ENCODE measurements around the gene TRAF1.

- TF ChIP-seq GATA2 (IDR thresholded peaks at IDR 0.05; ENCODE audit: low read depth, low read length): no peak
- no peak for TF ChIP-seq GATA3 (IDR thresholded peaks at IDR 0.05; ENCODE audit: low read depth, low read length)
Measured at GRCh38 chr9:120914396-120914795, 12.2 kb downstream of the TRAF1 start.
